ENCODE results near the gene TBC1D1.

TBC1D1 gene

GRCh38 chr4:38049545-38050170, 158.8 kb downstream of the TBC1D1 start:
- no peak for DNase-seq (ENCODE audit: low read depth)

GRCh38 chr4:38050560-38051350, 159.9 kb downstream of the TBC1D1 start:
- no peak for DNase-seq (ENCODE audit: low read depth)

- DNase-seq (ENCODE audit: low read depth), result no peak
Measured at GRCh38 chr4:38055566-38055965, 164.7 kb downstream of the TBC1D1 start.

GRCh38 chr4:38056011-38056685, 165.3 kb downstream of the TBC1D1 start:
- DNase-seq (ENCODE audit: low read depth), result no peak

GRCh38 chr4:38058151-38058550, 167.3 kb downstream of the TBC1D1 start:
- no peak for DNase-seq (ENCODE audit: low read depth)

DNA sequence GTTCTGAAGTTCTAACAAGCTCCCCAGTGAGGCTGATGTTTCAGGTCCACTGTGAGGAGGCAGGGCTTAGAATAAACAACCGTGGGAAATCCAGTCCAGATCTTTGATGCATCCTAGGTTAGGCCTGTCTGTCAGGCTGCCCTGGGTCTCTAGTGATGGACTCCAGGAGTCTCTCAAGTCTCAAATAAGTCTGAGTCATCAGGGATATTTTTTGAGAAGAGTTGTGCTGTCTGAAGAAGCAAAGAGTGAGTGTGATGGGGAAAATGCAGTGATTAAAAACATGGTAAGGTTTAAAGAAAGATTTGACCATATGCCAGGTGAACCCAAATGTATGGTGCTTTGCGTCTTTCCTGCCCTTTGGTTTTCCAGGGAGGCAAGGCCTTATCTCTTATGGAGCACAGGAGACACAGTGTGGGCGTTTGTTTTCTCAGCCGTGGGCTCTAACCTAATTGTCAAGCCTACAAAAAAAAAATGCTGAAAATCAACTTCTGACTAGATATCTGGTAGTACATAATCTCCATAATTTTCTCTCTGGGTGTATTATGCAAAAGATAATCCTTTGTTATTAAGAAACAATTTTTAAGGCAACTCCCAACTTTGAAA, 170.0 kb downstream of the TBC1D1 start:
- no peak for DNase-seq (ENCODE audit: low read depth)

GRCh38 chr4:38062088-38062775, 171.3 kb downstream of the TBC1D1 start:
- no peak for DNase-seq (ENCODE audit: low read depth)

DNA sequence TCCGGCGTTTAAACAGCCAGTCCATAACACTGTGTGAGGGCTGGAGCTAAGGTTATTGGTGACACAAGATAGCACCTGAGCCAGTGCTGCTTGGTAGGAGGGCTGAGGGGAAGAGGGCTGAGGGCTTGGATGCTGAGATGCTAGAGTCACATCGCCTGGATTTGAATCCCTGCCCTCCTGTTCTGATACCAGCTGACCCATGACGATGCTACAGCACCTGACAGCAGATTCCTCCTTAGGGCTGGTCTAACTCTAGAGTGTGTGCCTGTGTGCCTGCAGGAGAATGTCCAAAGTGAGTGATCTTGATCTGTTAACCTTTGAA, 171.9 kb downstream of the TBC1D1 start:
- DNase-seq (ENCODE audit: low read depth), result no peak

DNA sequence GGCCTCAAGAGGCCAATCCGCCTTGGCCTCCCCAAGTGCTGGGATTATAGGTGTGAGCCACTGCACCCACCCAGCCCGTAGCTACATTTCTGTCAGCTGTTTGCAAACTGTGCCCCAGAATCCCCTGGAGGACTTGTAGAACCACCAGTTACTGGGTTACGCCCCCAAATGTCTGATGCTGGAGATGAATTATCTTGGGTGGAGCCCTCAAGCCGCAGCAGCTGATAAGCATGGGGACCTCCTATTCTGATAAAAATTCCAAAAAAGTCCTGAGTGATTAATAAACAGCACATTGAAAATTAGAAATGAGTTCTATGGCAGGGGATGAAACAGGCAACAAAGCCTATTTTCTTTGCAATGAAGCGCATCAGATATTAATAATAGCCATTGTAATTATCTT, 174.3 kb downstream of the TBC1D1 start:
- DNase-seq (ENCODE audit: low read depth), result no peak

DNA sequence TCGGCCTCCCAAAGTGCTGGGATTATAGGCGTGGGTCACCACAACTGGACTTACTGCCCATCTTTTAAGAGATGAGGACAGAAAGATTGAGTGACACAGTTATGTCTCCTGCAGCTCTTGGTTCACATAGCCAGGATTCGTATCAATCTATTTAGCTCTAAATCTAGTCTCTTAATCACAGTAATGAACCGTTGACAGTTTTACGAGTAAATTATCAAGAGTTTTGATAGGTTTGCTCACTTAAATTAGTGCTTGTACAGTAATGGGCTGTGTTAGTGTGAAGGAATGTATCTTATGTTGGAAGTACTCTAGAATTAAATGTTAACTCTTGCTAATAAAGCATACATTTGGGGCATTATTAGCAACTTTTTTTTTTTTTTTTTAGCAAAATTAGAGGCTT, 175.0 kb downstream of the TBC1D1 start:
- no peak for DNase-seq (ENCODE audit: low read depth)

GRCh38 chr4:38067499-38067898, 176.6 kb downstream of the TBC1D1 start:
- DNase-seq (ENCODE audit: low read depth), result no peak

- no peak for DNase-seq (ENCODE audit: low read depth)
Measured at GRCh38 chr4:38068107-38068506, 177.2 kb downstream of the TBC1D1 start.

- DNase-seq (ENCODE audit: low read depth), result no peak
Measured at GRCh38 chr4:38069271-38069760, 178.4 kb downstream of the TBC1D1 start.

GRCh38 chr4:38071801-38072431, 181.0 kb downstream of the TBC1D1 start:
- DNase-seq (ENCODE audit: low read depth), result no peak

GRCh38 chr4:38072578-38072977, 181.7 kb downstream of the TBC1D1 start:
- DNase-seq (ENCODE audit: low read depth), result no peak

DNA sequence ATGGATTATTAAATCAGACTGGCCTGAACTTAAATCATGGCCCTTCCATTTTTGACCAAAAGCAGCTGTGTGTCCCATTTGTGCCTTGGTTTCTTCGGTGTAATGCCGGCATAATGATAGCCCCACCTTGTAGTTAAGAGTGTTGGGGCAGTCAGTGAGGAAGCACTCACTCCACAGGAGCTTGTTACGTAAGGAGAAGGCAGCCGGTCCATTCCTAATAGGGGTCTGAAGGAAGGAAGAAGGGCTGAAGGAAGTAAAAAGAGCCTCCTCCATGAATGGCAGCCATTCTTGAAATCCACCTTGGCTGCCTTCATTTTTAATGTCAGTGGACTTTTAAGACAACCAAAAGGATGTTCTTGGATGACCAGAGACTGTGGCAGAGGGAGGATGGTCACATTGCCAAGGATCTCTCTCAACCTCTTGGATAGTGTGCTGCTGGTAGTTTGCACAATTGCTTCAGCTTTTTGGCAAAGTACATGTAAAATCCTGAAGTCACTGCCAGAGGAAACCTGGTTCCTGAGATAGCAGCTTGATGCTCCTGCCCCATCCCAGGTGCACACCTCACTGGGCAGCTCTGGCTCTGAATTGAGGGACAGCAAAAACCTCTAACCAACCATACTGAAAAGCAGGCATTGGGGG, 182.8 kb downstream of the TBC1D1 start:
- DNase-seq (ENCODE audit: low read depth), result no peak

DNA sequence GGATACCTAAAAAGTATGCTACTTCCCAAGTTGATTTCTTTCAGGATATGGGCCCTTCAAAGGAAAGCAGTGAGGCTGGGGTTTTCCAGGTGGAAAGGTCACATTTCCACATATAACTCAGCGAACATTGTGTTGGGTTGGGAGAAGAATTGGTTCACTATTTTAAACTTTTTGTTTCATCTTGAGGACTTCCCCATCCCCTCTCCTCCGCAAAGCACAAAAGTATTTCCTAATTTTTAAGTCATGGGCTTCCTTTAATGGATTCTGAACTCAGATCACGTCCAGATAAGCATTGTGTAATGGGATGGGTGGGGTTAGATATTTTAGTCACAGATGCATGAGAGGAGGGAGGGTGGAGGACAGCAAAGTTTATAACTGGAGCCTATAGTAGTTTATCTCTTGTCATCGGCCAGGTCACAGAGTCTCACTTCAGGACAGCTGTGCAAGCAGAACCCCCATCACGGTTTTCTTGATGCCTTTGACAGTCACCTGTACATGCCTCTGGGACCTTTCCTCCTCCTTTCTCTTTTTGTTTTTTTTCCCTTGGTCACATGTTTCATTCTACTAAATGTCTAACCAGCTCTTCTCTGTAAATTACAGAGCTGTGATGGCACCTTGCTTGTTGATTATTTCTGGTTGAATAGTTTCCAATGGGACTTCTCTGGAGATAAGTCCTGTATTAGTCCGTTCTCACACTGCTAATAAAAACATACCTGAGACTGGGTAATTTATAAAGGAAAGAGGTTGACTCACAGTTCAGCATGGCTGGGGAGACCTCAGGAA, 184.7 kb downstream of the TBC1D1 start:
- no peak for DNase-seq (ENCODE audit: low read depth)

- DNase-seq (ENCODE audit: low read depth), result no peak
Measured at GRCh38 chr4:38076153-38076669, 185.3 kb downstream of the TBC1D1 start.

DNA sequence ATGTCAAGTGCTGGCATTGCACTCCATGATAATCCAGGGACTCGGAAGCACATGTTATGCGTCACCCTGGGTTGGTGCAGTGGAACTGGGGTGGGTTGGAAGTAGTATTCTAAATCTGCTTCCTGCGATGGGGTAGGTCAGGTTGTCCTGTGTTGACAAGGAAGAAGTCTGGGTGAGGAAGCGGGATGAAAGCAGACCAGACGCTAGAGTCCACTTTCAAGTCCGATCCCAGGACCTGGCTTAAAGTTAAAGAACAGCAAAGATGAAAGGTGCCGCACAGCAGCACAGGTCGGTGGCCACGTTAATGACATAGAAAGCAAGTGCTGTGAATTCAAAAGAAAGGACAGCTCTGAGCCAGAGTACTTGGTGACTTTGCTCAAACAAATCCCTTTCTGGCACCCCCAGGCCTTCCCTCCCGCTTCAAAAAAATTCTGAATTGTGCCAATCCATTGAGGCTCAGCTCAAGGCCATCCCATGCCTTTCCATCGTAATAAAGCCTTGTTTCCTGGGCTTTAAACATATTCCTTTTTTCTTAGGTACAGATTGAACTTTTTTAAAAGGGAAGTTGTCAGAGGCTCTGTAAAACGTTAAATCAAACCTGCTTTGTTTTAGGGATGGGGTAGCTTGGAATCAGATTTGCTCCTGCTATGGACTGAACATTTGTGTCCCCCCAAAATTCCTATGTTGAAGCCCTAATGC, 187.1 kb downstream of the TBC1D1 start:
- no peak for DNase-seq (ENCODE audit: low read depth)

All from GM04503 (cell line).